Fibroblast of skin of left quadriceps (primary cell): ENCODE results near the gene PIKFYVE.
"Not testable (repeated sequence)": the region's sequence is repeated elsewhere in the genome, so short reads cannot be mapped to it uniquely, and the experiment has no call there.

ENCODE experiments used
- DNase-seq, 2 experiments: peaks; one replicate each; pipeline ENCODE4 v3.0.0-alpha.2; 2013; ENCODE audit warnings: low read depth in 2 of 2

The PIKFYVE gene

GRCh38 chr2:208254118-208254870 is 11.8 kb upstream of the PIKFYVE start:
- peak in 1 of 2 experiments; percentile 42 for DNase-seq

- peak; percentile 93 for DNase-seq
These were observed 11.0 kb upstream of the PIKFYVE start, which contains the start of gene IDH1 for GRCh38 chr2:208254871-208255556. IDH1 (minus strand) TSS chr2:208255071; CDS start chr2:208251551, 3,520 bp downstream.

DNA sequence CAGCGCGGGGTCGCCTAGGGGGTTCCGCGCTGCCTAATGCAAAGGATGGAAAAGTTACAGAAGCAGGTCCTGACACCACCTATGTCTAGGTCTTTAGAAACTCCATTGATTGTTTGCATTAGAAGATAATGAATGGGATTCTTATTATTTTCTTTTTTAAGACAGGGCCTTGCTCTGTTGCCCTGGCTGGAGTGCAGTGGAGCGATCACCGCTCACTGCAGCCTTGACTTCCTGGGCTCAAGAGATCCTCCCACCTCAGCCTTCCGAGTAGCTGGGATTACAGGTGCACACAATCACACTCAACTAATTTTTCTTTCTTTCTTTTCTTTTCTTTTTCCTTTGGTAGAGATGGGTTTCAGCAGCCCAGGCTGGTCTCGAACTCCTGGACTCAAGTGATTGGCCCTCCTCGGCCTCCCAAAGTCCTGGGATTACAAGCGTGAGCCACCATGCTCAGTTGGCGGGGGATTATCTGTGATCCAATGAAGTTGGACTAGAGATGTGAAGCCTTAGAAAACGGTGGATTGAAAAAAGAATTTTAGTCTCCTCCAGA is 10.4 kb upstream of the PIKFYVE start:
- no peak for DNase-seq

DNA sequence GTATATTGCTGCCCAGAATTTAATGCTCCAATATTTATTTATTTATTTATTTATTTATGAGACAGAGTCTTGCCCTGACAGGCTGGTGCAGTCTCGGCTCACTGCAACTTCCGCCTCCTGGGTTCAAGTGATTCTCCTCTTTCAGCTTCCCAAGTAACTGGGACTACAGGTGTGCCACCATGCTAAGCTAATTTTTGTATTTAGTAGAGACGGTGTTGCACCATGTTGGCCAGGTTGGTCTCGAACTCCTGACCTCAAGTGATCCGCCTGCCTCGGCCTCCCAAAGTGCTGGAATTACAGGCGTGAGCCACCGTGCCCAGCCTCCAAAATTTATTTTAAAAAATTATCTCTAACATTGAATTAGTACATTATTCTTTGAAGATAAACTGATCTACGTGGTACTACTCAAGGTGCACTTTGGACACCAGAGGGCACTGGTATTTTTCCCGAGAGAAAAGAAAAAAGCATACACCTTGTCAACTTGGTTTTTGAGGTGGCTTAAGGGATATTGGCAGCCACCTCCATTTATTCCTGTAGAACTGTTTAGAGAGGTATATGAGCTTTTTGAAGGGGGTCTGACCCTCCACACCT is 9.8 kb upstream of the PIKFYVE start:
- DNase-seq: no peak

- not testable (repeated sequence) for DNase-seq
These were observed 8.9 kb upstream of the PIKFYVE start for GRCh38 chr2:208256849-208257813.

GRCh38 chr2:208265371-208265800 is 669 bp upstream of the PIKFYVE start:
- DNase-seq: no peak

GRCh38 chr2:208266553-208266893 is 468 bp downstream of the PIKFYVE start:
- DNase-seq: no peak

DNA sequence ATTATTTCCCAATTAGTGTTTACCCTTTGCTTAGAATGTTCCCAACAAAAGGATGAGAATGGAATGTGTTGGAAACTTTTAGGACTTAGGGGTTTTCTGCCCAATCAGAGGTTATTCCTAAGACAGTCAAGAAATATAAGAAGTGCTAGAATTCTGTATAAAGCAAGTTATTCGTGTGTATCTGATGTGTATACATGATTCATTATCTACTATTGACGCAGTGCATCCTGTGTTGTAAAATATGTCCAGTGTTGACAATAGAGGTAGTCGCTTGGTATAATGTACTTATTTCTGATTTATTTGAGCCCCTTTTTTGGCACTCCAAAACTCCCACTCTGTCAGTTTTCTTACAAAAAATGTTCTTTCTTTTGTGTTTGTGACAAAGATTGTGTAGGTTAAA is 881 bp downstream of the PIKFYVE start:
- no peak for DNase-seq

GRCh38 chr2:208267526-208267925 is 1.5 kb downstream of the PIKFYVE start:
- DNase-seq: not testable (repeated sequence)

DNA sequence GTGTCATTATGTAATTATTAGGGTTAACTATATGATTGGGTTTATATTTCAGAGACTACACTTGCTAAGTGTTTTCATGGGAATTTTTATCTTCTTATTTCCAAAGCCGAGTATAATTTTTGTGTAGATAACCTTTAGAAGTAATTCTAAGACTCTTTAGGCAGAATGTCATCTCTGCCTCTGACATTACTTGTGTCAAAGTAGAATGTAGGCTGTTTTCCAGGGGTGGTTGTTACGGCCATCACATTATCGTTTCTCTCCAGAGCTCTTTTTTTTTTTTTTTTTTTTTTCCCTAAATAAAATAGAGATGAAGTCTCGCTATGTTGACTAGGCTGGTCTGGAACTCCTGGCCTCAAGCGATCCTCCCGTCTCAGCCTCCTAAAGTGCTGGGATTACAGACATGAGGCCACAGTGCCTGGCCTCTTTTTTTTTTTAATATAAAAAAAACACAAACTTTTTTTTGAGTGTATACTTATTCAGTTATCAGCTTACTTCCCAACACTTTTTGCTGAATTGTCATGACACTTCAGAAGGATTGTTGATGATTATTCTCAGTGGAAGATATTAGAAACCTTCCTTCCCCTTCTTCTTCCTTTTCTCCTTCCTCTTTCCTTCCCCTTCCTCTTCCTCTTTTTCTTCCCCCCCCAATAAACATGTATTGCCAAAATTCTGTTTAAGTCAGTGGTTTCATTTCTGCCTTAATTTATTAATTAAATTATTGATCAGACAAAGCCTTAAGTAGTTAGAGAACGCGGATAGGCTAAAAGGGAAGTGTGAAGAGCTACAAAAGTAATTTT is 2.3 kb downstream of the PIKFYVE start:
- no peak for DNase-seq

DNA sequence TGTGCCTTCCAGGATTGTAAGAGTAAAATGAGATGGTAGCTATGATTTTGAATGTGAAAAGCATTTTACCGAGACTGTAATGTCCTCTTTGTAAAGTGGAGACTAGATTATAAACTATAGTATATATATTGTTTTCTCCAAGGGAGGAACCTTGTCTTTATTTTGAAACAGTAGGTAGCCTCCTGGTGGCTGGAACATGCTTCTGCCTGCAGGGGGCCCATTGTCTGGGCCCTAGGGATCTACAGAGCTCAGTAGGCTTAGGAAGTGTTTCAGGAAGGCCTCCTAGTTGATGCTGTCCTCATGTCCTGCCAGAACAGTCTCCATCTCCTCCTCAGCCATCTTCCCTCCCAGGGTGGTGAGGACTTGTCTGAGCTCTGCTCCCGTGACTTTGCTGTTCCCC is 3.0 kb downstream of the PIKFYVE start:
- DNase-seq: no peak

DNA sequence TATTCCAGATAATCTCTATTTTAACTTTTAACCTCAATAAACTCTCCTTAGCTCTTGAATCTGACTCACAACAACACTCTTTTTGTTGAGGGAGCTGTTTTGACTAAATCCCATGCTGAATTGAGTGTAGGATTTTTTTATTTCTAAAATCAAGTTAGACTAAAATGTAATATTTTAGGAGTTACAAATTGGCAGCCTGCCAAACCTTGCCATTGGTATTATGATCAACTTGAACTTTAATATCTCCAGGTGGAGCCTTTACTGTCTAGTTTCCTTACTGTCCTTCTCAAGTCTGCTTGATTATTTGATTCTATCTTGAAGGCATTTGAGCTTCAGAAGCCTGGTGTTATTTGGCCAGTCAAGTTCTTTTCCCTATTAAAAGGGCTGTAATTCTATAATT is 8.7 kb downstream of the PIKFYVE start:
- DNase-seq: no peak

GRCh38 chr2:208278549-208278948 is 12.5 kb downstream of the PIKFYVE start:
- DNase-seq: no peak

- DNase-seq: no peak
These were observed 13.2 kb downstream of the PIKFYVE start for GRCh38 chr2:208279236-208279635.

DNA sequence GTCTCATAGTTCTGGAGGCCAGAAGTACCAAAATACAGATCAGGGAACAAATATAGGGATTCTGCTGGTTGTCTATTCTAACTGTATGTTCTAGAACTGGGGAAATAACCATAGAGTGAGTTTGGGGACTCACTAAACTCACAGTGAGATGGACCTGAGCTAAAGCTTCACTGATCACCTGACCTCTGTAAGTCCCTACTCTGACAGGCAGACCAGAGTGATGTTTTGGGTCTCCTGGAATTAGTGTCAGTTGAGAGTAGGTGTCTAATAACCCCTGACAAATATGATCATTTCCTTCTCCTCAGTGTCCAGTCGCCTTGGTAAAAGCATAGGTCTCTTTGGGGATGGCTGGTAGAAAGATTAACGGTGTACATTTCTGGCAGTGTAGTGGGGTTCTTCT is 14.2 kb downstream of the PIKFYVE start:
- DNase-seq: no peak

DNA sequence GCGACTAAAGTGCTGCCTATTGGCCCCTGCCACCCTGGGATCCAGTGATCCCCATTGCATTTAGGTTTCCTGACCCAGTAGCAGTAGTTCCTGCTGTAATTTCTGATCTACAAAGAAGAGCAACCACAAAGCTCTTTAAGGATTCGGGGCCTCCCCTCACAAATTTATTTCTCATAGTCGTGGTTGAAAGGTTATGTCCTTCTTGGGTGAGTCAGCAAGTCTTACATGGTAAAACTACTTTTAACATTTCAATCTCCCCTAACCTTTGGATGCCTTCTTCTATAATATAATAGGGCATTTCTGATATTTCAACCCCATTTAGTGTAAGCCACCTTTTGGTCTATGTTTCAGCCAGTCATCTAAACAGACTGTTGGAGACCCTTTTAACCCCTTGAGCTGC is 14.9 kb downstream of the PIKFYVE start:
- peak; percentile 9 to 20 for DNase-seq

DNA sequence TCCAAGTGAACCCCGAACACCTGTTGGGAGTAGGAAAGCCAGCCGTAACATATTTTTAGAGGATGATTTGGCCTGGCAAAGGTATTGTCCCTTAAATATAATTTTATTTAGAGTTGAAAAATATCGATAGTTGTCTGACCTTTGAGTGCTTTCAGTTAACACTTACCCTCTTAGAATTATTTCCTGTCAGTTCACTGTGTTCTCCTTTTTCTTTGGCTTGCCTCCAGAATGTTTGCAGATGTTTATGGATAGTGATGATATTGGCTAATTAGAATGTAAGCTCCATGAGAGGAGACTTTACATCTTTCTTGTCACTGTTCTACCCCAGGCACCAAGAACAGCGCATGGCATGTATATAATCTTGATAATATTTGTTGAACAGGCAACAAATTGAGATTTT is 19.8 kb downstream of the PIKFYVE start:
- no peak for DNase-seq

DNA sequence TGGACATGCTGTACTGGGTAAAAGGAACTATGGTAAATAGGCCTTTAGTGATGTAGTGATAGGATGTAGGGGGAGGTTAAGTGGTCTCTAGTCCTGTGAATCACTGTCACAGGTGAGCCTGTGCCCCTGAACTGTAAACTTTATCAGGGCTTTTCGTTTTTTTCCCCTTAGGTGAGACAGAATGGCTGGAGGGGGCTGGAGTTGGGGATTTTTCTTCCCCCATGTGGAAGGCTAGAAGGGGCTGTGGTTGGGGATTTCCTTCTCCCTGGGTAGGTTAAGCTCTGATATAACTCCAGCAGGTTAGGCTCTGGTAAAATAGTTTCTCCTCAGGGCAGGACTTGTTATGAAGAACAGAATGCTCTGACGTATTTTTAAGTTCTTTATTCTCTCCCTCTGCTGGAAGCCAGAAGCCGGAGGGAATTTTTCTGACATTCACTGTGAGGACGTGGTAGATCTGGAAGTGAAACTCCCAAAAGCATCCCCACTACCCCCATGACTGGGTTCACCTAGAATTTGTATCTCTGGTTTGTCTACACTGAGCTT is 28.5 kb downstream of the PIKFYVE start:
- no peak for DNase-seq

- DNase-seq: no peak
These were observed 29.8 kb downstream of the PIKFYVE start for GRCh38 chr2:208295834-208296233.

GRCh38 chr2:208296610-208297009 is 30.6 kb downstream of the PIKFYVE start:
- DNase-seq: no peak
